Stomach (tissue), 4 donors: ENCODE results near the gene BAG1.

ENCODE experiments used
- CTCF ChIP-seq, 7 experiments: fragments of 450-650 bp in 4 of 7; fragments of 200-600 bp in 3 of 7; sonication (generic) in 3 of 7; IDR thresholded peaks; one replicate each; pipeline ENCODE4 v1.5.1; 2016 to 2019; ENCODE audit warnings: antibody characterized with exemption in 7 of 7, control low read depth in 2 of 7, mild to moderate bottlenecking in 1 of 7
- POLR2A ChIP-seq, 4 donors: fragments of 450-650 bp; IDR thresholded peaks; one replicate each; pipeline ENCODE4 v1.6.1; 2016; ENCODE audit warnings: antibody characterized with exemption in 4 of 4, control low read depth in 2 of 4, mild to moderate bottlenecking in 1 of 4, moderate library complexity in 1 of 4

GRCh38 chr9:33300546-33300945 lies 36.0 kb upstream of the BAG1 start:
- TF ChIP-seq POLR2A (IDR thresholded peaks at IDR 0.05), result no peak
- no peak for TF ChIP-seq CTCF (IDR thresholded peaks at IDR 0.05)
